SU-DHL-6 (cell line): ENCODE data around the gene CYCS.
"Not testable (repeated sequence)": the region's sequence is repeated elsewhere in the genome, so short reads cannot be mapped to it uniquely, and the experiment has no call there.

ENCODE experiments used
- H2AFZ ChIP-seq: fragments of 200-600 bp; sonication (generic); 2 replicates; pipeline ENCODE4 v1.6.1; 2014; ENCODE audit warnings: low read depth, mild to moderate bottlenecking, moderate library complexity, mixed read lengths, antibody characterized with exemption, low read length; ENCODE audit not compliant: severe bottlenecking
- H3F3A ChIP-seq: fragments of 200-600 bp; shearing (Covaris generic); 2 replicates; pipeline ENCODE4 v1.6.0; 2016; ENCODE audit warnings: antibody characterized with exemption, mild to moderate bottlenecking; ENCODE audit not compliant: insufficient read depth
- H3K27ac ChIP-seq: fragments of 200-600 bp; sonication (generic); 2 replicates; pipeline ENCODE4 v1.5.1; 2016; ENCODE audit warnings: low read depth, mild to moderate bottlenecking, low read length, moderate library complexity, mixed read lengths
- H3K27me3 ChIP-seq: fragments of 200-600 bp; sonication (generic), shearing (Covaris generic); 2 replicates; pipeline ENCODE4 v1.6.0; 2014; ENCODE audit warnings: mild to moderate bottlenecking, low read length
- H3K36me3 ChIP-seq: fragments of 200-600 bp; sonication (generic); 2 replicates; pipeline ENCODE4 v1.6.1; 2014; ENCODE audit warnings: mild to moderate bottlenecking, low read length, mixed read lengths
- H3K4me2 ChIP-seq: fragments of 300-600, 200-600 bp; shearing (Covaris generic), sonication (generic); 2 replicates; pipeline ENCODE4 v1.6.0; 2014; ENCODE audit warnings: low read length, low read depth, mild to moderate bottlenecking; ENCODE audit not compliant: poor library complexity, severe bottlenecking
- H3K4me3 ChIP-seq: fragments of 200-600 bp; sonication (generic); 2 replicates; pipeline ENCODE4 v1.5.1; 2014; ENCODE audit warnings: antibody characterized with exemption, low read length, mild to moderate bottlenecking, mixed read lengths; ENCODE audit not compliant: insufficient read depth, poor library complexity, severe bottlenecking
- H3K79me2 ChIP-seq: fragments of 200-600 bp; sonication (generic); 2 replicates; pipeline ENCODE4 v1.6.1; 2014; ENCODE audit warnings: mild to moderate bottlenecking, low read length, moderate library complexity; ENCODE audit not compliant: insufficient read depth
- H3K9ac ChIP-seq: fragments of 200-600 bp; sonication (generic); 2 replicates; pipeline ENCODE4 v1.7.0; 2014; ENCODE audit warnings: mild to moderate bottlenecking, low read length
- H3K9me2 ChIP-seq: fragments of 200-600 bp; sonication (generic); replicated peaks from 2 replicates; pipeline ENCODE4 v1.6.1; 2014; ENCODE audit warnings: low read length; ENCODE audit not compliant: insufficient read depth
- H3K9me3 ChIP-seq: fragments of 200-600 bp; sonication (generic); 2 replicates; pipeline ENCODE4 v1.6.1; 2014; ENCODE audit warnings: low read length, mixed read lengths; ENCODE audit not compliant: insufficient read depth
- H4K20me1 ChIP-seq: fragments of 200-600 bp; sonication (generic); 2 replicates; pipeline ENCODE4 v1.6.1; 2014; ENCODE audit warnings: low read depth, mild to moderate bottlenecking, antibody characterized with exemption, low read length, moderate library complexity, mixed read lengths
- CTCF ChIP-seq: fragments of 200-600 bp; sonication (generic); IDR thresholded peaks from one replicate; pipeline ENCODE4 v1.5.1; 2017; ENCODE audit warnings: antibody characterized with exemption, mild to moderate bottlenecking, low read length, moderate library complexity; ENCODE audit not compliant: insufficient read depth, poor library complexity, severe bottlenecking
- EZH2phosphoT487 ChIP-seq: fragments of 200-600 bp; sonication (generic), shearing (Covaris generic); conservative IDR thresholded peaks from 2 replicates; pipeline ENCODE4 v1.6.1; 2018; ENCODE audit warnings: mild to moderate bottlenecking, antibody characterized with exemption, low read length, moderate library complexity, mixed read lengths

The CYCS gene

GRCh38 chr7:25087855-25088254, 37.2 kb downstream of the CYCS start:
- Histone ChIP-seq H2AFZ (no peak overlapping the region), H3K4me3 (no peak overlapping the region), H3K4me2 (no peak overlapping the region), H3K36me3 (no peaks in the 10 kb centered on the region), H3F3A (no peaks in the 10 kb centered on the region), H3K9ac (no peak overlapping the region), H3K9me2 (no peaks in the 10 kb centered on the region), H3K9me3 (no peaks in the 10 kb centered on the region), H3K27ac (no peak overlapping the region), H3K27me3 (no peaks in the 10 kb centered on the region), H4K20me1 (no peaks in the 10 kb centered on the region), H3K79me2 (no peaks in the 10 kb centered on the region)
- TF ChIP-seq EZH2phosphoT487: no peak
- TF ChIP-seq CTCF: no peak

GRCh38 chr7:25084821-25085220, 40.2 kb downstream of the CYCS start:
- Histone ChIP-seq H3K9me2 (no peaks in the 10 kb centered on the region), H3K9me3 (no peaks in the 10 kb centered on the region), H3K9ac (no peak overlapping the region), H3K4me3 (no peak overlapping the region), H2AFZ (no peak overlapping the region), H3K4me2 (no peak overlapping the region), H3K79me2 (no peaks in the 10 kb centered on the region), H4K20me1 (no peaks in the 10 kb centered on the region), H3F3A (no peaks in the 10 kb centered on the region), H3K27ac (no peak overlapping the region), H3K27me3 (no peaks in the 10 kb centered on the region), H3K36me3 (no peaks in the 10 kb centered on the region)
- TF ChIP-seq CTCF (no peak), EZH2phosphoT487 (no peak)

GRCh38 chr7:25083201-25083600, 41.9 kb downstream of the CYCS start:
- no peak for TF ChIP-seq CTCF
- no peak for TF ChIP-seq EZH2phosphoT487

GRCh38 chr7:25082041-25082440, 43.0 kb downstream of the CYCS start:
- not testable (repeated sequence) for H3K79me2 ChIP-seq, H3K27ac ChIP-seq, H3K4me3 ChIP-seq, H3K27me3 ChIP-seq, H3F3A ChIP-seq, H3K4me2 ChIP-seq, H2AFZ ChIP-seq, H4K20me1 ChIP-seq, H3K9me3 ChIP-seq, H3K9ac ChIP-seq, H3K9me2 ChIP-seq, H3K36me3 ChIP-seq

More at GRCh38 chr7:25083201-25083600, 41.9 kb downstream of the CYCS start:
- no peak overlapping the region for H3K9ac ChIP-seq
- H3K27ac ChIP-seq: no peak overlapping the region
- no peak overlapping the region for H3K4me3 ChIP-seq
- H3K9me2 ChIP-seq: no peaks in the 10 kb centered on the region
- no peak overlapping the region for H3K4me2 ChIP-seq
- no peaks in the 10 kb centered on the region for H3K9me3 ChIP-seq
- H4K20me1 ChIP-seq: no peaks in the 10 kb centered on the region
- H3K27me3 ChIP-seq: no peaks in the 10 kb centered on the region
- no peaks in the 10 kb centered on the region for H3K36me3 ChIP-seq
- no peaks in the 10 kb centered on the region for H3F3A ChIP-seq
- no peaks in the 10 kb centered on the region for H3K79me2 ChIP-seq
- no peak overlapping the region for H2AFZ ChIP-seq
